HEK293 (cell line): ENCODE measurements around the gene SNRNP70.
A peak's percentile ranks its signal among the peaks of the same experiment; 100 is the strongest.

ENCODE experiments used
- GFI1B ChIP-seq: fragments of 450-650 bp; formaldehyde crosslinking; IDR thresholded peaks from 2 replicates; pipeline ENCODE4 v1.5.1; 2016; ENCODE audit warnings: missing biosample characterization, missing genetic modification characterization
- GLI2 ChIP-seq: fragments of 450-650 bp; formaldehyde crosslinking; IDR thresholded peaks from 2 replicates; pipeline ENCODE4; 2017; ENCODE audit warnings: missing biosample characterization, missing genetic modification characterization, low read depth, borderline replicate concordance
- HOXA7 ChIP-seq: sonication (generic); formaldehyde crosslinking; IDR thresholded peaks from 2 replicates; pipeline ENCODE4 v1.8.1; 2022; ENCODE audit warnings: missing genetic modification reagents, borderline replicate concordance
- KLF1 ChIP-seq: fragments of 450-650 bp; formaldehyde crosslinking; IDR thresholded peaks from 2 replicates; pipeline ENCODE4 v1.5.1; 2016; ENCODE audit warnings: missing biosample characterization, missing genetic modification characterization
- MEIS1 ChIP-seq: sonication (generic); formaldehyde crosslinking; IDR thresholded peaks from 2 replicates; pipeline ENCODE4 v1.8.1; 2022; ENCODE audit warnings: missing genetic modification reagents, mild to moderate bottlenecking, borderline replicate concordance
- REPIN1 ChIP-seq: fragments of 450-650 bp; formaldehyde crosslinking; IDR thresholded peaks from 2 replicates; pipeline ENCODE4 v1.5.1; 2017; ENCODE audit warnings: missing biosample characterization, missing genetic modification characterization, low read depth
- SALL2 ChIP-seq: fragments of 450-650 bp; formaldehyde crosslinking; IDR thresholded peaks from 2 replicates; pipeline ENCODE4 v1.5.0; 2017; ENCODE audit warnings: missing biosample characterization, mild to moderate bottlenecking, missing genetic modification characterization, borderline replicate concordance
- SP7 ChIP-seq: fragments of 450-650 bp; formaldehyde crosslinking; IDR thresholded peaks from 2 replicates; pipeline ENCODE4 v1.5.1; 2016; ENCODE audit warnings: missing biosample characterization, missing genetic modification characterization
- WT1 ChIP-seq: fragments of 450-650 bp; formaldehyde crosslinking; IDR thresholded peaks from 2 replicates; pipeline ENCODE4 v1.5.1; 2016; ENCODE audit warnings: missing biosample characterization, missing genetic modification characterization
- ZBTB21 ChIP-seq: fragments of 450-650 bp; formaldehyde crosslinking; IDR thresholded peaks from 2 replicates; pipeline ENCODE4 v1.5.1; 2017; ENCODE audit warnings: missing biosample characterization, missing genetic modification characterization
- ZFP37 ChIP-seq: fragments of 450-650 bp; formaldehyde crosslinking; IDR thresholded peaks from 2 replicates; pipeline ENCODE4 v1.5.1; 2016; ENCODE audit warnings: missing biosample characterization, missing genetic modification characterization
- ZNF169 ChIP-seq: fragments of 450-650 bp; formaldehyde crosslinking; IDR thresholded peaks from 2 replicates; pipeline ENCODE4 v1.5.1; 2016; ENCODE audit warnings: missing biosample characterization, missing genetic modification characterization
- ZNF175 ChIP-seq: fragments of 450-650 bp; formaldehyde crosslinking; IDR thresholded peaks from 2 replicates; pipeline ENCODE4 v1.5.1; 2016; ENCODE audit warnings: missing biosample characterization, missing genetic modification characterization
- ZNF221 ChIP-seq: fragments of 450-650 bp; formaldehyde crosslinking; IDR thresholded peaks from 2 replicates; pipeline ENCODE4 v1.5.1; 2017; ENCODE audit warnings: missing biosample characterization, missing genetic modification characterization, borderline replicate concordance
- ZNF239 ChIP-seq: fragments of 450-650 bp; formaldehyde crosslinking; IDR thresholded peaks from 2 replicates; pipeline ENCODE4 v1.5.1; 2016; ENCODE audit warnings: missing biosample characterization, missing genetic modification characterization
- ZNF394 ChIP-seq: fragments of 450-650 bp; formaldehyde crosslinking; IDR thresholded peaks from 2 replicates; pipeline ENCODE4 v1.5.1; 2016; ENCODE audit warnings: missing biosample characterization, missing genetic modification characterization, mild to moderate bottlenecking, moderate library complexity, borderline replicate concordance
- ZNF416 ChIP-seq: fragments of 450-650 bp; formaldehyde crosslinking; IDR thresholded peaks from 2 replicates; pipeline ENCODE4 v1.5.1; 2016; ENCODE audit warnings: missing biosample characterization, missing genetic modification characterization
- ZNF473 ChIP-seq: fragments of 450-650 bp; formaldehyde crosslinking; IDR thresholded peaks from 2 replicates; pipeline ENCODE4 v1.5.1; 2017; ENCODE audit warnings: missing biosample characterization, missing genetic modification characterization
- ZNF530 ChIP-seq: fragments of 450-650 bp; formaldehyde crosslinking; IDR thresholded peaks from 2 replicates; pipeline ENCODE4 v1.5.1; 2016; ENCODE audit warnings: low read depth, missing biosample characterization, missing genetic modification characterization
- ZNF677 ChIP-seq: fragments of 450-650 bp; IDR thresholded peaks from 2 replicates; pipeline ENCODE4 v1.5.0; 2018; ENCODE audit warnings: missing biosample characterization, mild to moderate bottlenecking, missing genetic modification characterization, moderate library complexity
- ZNF701 ChIP-seq: fragments of 450-650 bp; formaldehyde crosslinking; IDR thresholded peaks from 2 replicates; pipeline ENCODE4 v1.5.1; 2016; ENCODE audit warnings: missing biosample characterization, missing genetic modification characterization
- ZNF76 ChIP-seq: fragments of 450-650 bp; formaldehyde crosslinking; IDR thresholded peaks from 2 replicates; pipeline ENCODE4; 2016; ENCODE audit warnings: low read depth, missing biosample characterization, missing genetic modification characterization, borderline replicate concordance
- ZNF843 ChIP-seq: fragments of 450-650 bp; formaldehyde crosslinking; IDR thresholded peaks from 2 replicates; pipeline ENCODE4 v1.5.1; 2016; ENCODE audit warnings: missing biosample characterization, missing genetic modification characterization
- TF ChIP-seq, protein P1 (sequence below): fragments of 450-650 bp; formaldehyde crosslinking; IDR thresholded peaks from 2 replicates; pipeline ENCODE4 v1.5.1; 2016; ENCODE audit warnings: missing biosample characterization, missing genetic modification characterization
- TF ChIP-seq, protein P2 (sequence below): fragments of 450-650 bp; formaldehyde crosslinking; IDR thresholded peaks from 2 replicates; pipeline ENCODE4 v1.5.1; 2016; ENCODE audit warnings: missing biosample characterization, missing genetic modification characterization
- TF ChIP-seq, protein P3 (sequence below): fragments of 450-650 bp; formaldehyde crosslinking; IDR thresholded peaks from 2 replicates; pipeline ENCODE4 v1.5.1; 2016; ENCODE audit warnings: missing biosample characterization, missing genetic modification characterization
- TF ChIP-seq, protein P4 (sequence below): fragments of 450-650 bp; formaldehyde crosslinking; IDR thresholded peaks from 2 replicates; pipeline ENCODE4 v1.5.1; 2016; ENCODE audit warnings: missing biosample characterization, missing genetic modification characterization
- TF ChIP-seq, protein P5 (sequence below): fragments of 450-650 bp; formaldehyde crosslinking; IDR thresholded peaks from 2 replicates; pipeline ENCODE4 v1.5.1; 2016; ENCODE audit warnings: missing biosample characterization, missing genetic modification characterization
- TF ChIP-seq, protein P6 (sequence below): fragments of 450-650 bp; formaldehyde crosslinking; IDR thresholded peaks from 2 replicates; pipeline ENCODE4 v1.5.1; 2017; ENCODE audit warnings: missing biosample characterization, mild to moderate bottlenecking, missing genetic modification characterization, moderate library complexity

SNRNP70 gene

DNA sequence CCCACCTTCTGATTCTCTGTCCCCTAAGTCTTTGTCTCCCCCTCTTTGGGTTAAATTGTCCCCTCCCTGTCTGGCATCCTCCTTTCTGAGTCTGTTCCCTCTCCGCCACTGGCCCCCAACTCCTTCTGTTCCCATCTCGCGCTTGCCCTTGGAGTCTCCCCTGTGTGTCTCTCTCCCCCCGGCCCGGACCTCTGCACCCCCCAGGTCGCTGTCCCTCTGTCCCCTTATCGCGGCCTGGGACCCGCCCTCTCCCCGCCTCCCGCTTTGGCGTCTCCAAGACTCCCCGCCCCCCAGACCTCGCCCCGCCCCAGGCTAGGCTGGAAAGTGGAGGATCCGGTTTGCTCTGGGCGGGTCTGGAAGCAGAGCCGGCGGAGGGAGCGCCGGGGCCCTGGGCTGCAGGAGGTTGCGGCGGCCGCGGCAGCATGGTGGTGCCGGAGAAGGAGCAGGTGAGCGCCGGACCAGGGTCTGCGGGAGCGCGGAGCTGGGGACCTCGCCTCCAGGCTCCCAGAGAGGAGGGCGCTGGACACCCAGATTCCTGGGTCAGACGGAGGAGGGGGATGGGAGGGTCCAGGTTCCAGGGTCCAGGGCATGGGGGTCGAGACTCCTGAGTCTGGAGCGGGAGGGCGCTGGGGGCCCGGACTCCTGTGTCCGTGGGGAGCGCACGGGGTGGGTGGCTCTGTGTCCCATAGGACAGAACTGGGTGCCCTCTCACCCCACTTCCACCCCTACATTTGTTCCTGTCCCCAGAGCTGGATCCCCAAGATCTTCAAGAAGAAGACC, 72.4 kb downstream of the SNRNP70 start, which contains the start of gene TRPM4 (continued):
- TF ChIP-seq, protein P1, sequence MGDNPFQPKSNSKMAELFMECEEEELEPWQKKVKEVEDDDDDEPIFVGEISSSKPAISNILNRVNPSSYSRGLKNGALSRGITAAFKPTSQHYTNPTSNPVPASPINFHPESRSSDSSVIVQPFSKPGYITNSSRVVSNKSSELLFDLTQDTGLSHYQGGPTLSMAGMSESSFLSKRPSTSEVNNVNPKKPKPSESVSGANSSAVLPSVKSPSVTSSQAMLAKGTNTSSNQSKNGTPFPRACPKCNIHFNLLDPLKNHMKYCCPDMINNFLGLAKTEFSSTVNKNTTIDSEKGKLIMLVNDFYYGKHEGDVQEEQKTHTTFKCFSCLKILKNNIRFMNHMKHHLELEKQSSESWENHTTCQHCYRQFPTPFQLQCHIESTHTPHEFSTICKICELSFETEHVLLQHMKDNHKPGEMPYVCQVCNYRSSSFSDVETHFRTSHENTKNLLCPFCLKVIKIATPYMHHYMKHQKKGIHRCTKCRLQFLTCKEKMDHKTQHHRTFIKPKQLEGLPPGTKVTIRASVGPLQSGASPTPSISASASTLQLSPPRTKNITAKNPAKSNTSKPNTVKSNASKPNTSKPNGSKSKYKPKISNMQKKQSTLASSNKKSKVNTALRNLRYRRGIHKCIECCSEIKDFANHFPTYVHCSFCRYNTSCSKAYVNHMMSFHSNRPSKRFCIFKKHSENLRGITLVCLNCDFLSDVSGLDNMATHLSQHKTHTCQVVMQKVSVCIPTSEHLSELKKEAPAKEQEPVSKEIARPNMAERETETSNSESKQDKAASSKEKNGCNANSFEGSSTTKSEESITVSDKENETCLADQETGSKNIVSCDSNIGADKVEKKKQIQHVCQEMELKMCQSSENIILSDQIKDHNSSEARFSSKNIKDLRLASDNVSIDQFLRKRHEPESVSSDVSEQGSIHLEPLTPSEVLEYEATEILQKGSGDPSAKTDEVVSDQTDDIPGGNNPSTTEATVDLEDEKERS (tag by site-specific recombination) = no peak
- TF ChIP-seq KLF1 (tag by site-specific recombination) (peak; percentile 74), SALL2 (tag by site-specific recombination) (no peak), ZNF175 (tag by site-specific recombination) (no peak), ZNF239 (no peak), ZBTB21 (no peak), ZNF843 (tag by site-specific recombination) (peak; percentile 13; the same call in 1 of the 2 replicates), WT1 (tag by site-specific recombination) (no peak), GLI2 (tag by site-specific recombination) (no peak), MEIS1 (no peak), ZNF76 (no peak), ZNF530 (no peak), HOXA7 (CRISPR knock-in tag) (no peak), GFI1B (tag by site-specific recombination) (no peak), SP7 (tag by site-specific recombination) (peak; percentile 69), ZNF416 (no peak), ZNF221 (tag by site-specific recombination) (no peak), ZNF169 (tag by site-specific recombination) (no peak), ZNF473 (tag by site-specific recombination) (no peak), ZFP37 (tag by site-specific recombination) (no peak), ZNF394 (tag by site-specific recombination) (no peak), ZNF701 (no peak), REPIN1 (tag by site-specific recombination) (no peak; the same call in 1 of the 2 replicates), ZNF677 (tag by site-specific recombination) (peak; percentile 38; the same call in 1 of the 2 replicates)
- TF ChIP-seq, protein P2, sequence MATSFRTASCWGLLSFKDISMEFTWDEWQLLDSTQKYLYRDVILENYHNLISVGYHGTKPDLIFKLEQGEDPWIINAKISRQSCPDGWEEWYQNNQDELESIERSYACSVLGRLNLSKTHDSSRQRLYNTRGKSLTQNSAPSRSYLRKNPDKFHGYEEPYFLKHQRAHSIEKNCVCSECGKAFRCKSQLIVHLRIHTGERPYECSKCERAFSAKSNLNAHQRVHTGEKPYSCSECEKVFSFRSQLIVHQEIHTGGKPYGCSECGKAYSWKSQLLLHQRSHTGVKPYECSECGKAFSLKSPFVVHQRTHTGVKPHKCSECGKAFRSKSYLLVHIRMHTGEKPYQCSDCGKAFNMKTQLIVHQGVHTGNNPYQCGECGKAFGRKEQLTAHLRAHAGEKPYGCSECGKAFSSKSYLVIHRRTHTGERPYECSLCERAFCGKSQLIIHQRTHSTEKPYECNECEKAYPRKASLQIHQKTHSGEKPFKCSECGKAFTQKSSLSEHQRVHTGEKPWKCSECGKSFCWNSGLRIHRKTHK (tag by site-specific recombination) = no peak
- TF ChIP-seq, protein P3, sequence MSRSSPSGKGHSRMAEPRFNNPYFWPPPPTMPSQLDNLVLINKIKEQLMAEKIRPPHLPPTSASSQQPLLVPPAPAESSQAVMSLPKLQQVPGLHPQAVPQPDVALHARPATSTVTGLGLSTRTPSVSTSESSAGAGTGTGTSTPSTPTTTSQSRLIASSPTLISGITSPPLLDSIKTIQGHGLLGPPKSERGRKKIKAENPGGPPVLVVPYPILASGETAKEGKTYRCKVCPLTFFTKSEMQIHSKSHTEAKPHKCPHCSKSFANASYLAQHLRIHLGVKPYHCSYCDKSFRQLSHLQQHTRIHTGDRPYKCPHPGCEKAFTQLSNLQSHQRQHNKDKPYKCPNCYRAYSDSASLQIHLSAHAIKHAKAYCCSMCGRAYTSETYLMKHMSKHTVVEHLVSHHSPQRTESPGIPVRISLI (tag by site-specific recombination) = no peak
- TF ChIP-seq, protein P4, sequence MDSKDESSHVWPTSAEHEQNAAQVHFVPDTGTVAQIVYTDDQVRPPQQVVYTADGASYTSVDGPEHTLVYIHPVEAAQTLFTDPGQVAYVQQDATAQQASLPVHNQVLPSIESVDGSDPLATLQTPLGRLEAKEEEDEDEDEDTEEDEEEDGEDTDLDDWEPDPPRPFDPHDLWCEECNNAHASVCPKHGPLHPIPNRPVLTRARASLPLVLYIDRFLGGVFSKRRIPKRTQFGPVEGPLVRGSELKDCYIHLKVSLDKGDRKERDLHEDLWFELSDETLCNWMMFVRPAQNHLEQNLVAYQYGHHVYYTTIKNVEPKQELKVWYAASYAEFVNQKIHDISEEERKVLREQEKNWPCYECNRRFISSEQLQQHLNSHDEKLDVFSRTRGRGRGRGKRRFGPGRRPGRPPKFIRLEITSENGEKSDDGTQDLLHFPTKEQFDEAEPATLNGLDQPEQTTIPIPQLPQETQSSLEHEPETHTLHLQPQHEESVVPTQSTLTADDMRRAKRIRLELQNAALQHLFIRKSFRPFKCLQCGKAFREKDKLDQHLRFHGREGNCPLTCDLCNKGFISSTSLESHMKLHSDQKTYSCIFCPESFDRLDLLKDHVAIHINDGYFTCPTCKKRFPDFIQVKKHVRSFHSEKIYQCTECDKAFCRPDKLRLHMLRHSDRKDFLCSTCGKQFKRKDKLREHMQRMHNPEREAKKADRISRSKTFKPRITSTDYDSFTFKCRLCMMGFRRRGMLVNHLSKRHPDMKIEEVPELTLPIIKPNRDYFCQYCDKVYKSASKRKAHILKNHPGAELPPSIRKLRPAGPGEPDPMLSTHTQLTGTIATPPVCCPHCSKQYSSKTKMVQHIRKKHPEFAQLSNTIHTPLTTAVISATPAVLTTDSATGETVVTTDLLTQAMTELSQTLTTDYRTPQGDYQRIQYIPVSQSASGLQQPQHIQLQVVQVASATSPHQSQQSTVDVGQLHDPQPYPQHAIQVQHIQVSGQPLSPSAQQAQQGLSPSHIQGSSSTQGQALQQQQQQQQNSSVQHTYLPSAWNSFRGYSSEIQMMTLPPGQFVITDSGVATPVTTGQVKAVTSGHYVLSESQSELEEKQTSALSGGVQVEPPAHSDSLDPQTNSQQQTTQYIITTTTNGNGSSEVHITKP (tag by site-specific recombination) = peak; percentile 43; the same call in 1 of the 2 replicates
- TF ChIP-seq, protein P5, sequence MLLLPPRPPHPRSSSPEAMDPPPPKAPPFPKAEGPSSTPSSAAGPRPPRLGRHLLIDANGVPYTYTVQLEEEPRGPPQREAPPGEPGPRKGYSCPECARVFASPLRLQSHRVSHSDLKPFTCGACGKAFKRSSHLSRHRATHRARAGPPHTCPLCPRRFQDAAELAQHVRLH (tag by site-specific recombination) = 0 out of 2 replicates have a peak, but pooled peaks have one; percentile 19
- TF ChIP-seq, protein P6, sequence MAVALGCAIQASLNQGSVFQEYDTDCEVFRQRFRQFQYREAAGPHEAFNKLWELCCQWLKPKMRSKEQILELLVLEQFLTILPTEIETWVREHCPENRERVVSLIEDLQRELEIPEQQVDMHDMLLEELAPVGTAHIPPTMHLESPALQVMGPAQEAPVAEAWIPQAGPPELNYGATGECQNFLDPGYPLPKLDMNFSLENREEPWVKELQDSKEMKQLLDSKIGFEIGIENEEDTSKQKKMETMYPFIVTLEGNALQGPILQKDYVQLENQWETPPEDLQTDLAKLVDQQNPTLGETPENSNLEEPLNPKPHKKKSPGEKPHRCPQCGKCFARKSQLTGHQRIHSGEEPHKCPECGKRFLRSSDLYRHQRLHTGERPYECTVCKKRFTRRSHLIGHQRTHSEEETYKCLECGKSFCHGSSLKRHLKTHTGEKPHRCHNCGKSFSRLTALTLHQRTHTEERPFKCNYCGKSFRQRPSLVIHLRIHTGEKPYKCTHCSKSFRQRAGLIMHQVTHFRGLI (tag by site-specific recombination) = no peak
